HG03469 (cell line): ENCODE results near the gene CTIF.

Experiments used
- ATAC-seq: cut with Tn5 transposase; IDR thresholded peaks from one replicate; pipeline ENCODE4 v1.9.1; 2021; ENCODE audit warnings: mild to moderate bottlenecking, moderate library complexity, moderate number of reproducible peaks; ENCODE audit not compliant: unreplicated experiment

CTIF gene

DNA sequence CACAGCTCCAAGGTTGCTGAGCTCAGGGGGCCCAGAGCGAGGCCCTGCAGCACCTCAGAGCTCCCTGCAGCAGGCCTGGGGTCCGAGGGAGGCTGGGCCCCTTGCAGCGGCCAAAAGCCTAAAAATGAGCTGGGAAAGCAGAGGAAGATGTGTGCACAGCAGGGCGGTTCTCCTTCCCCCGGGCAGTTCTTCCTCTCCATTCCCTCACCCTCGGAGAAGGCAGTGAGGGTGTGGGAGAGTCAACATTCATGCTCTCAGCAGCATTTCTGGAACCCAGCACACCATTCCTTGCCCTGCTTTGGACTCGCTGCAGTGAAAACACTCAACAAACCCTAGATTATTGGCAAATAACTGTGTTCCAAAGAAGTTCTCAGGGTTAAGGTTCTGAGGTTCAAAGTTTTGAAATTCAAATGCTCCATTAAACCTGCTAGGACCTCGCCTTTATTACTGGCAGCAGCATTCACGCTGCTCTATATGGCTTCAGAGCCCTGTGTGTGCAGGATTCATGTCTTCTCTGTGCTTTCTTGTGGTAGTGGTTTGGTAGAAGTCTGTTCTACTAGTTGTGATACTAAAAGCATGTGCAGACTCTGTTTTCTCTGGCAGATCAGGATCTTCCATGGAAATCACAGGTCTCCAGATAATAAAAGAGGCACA, 79.1 kb downstream of the CTIF start:
- ATAC-seq, result no peak

DNA sequence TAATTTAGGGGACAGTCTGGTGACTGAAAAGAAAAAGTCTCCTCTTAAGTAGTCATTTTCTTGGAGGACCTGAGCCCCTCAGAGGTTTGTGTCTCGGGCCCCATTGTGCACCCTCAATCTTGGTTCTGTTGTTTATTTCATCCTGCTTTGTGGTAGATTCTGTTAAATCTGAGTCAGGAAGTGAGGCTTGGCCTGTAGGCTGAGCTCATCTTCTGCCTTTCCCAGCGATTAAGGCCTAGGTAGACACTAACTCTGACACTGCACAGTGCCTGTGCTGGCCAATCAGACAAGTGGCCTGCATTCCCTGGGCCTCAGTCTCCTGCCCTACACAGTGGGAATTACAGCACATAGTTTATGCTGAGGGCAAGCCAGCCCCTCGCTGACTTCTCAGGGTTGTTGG, 80.2 kb downstream of the CTIF start:
- ATAC-seq, result no peak

DNA sequence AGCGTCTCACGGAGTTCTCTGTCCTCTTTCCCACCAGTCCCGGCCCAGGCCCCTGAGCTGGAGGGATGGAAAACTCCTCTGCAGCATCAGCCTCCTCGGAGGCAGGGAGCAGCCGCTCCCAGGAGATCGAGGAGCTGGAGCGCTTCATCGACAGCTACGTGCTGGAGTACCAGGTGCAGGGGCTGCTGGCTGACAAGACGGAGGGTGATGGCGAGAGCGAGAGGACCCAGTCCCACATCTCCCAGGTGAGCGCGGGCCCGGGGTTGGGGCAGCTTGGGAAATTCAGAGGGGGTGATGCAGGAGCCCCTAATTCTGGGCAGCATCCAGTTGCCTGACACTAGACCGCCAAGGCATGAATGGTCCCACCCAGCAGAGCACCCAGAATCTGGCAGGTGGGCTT, 80.7 kb downstream of the CTIF start:
- no peak for ATAC-seq

DNA sequence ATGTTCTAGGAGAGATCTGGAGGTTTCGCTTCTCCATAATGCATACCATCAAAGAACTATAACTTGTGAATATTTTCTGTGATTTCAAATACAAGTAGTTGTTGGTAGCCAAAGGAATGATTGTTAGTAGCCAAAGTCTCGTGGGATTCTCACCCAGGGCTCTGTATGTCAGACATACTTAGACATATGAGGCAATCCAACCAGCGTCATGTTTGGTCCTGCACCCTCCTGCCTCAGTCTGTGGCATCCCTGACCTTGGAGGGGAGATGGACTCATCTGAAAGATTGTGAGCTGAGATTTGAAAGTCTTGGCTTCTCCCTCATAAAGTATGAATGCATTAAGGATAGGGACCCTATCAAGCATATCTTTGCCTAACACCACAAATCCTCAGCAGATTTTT, 81.2 kb downstream of the CTIF start:
- ATAC-seq, result no peak

DNA sequence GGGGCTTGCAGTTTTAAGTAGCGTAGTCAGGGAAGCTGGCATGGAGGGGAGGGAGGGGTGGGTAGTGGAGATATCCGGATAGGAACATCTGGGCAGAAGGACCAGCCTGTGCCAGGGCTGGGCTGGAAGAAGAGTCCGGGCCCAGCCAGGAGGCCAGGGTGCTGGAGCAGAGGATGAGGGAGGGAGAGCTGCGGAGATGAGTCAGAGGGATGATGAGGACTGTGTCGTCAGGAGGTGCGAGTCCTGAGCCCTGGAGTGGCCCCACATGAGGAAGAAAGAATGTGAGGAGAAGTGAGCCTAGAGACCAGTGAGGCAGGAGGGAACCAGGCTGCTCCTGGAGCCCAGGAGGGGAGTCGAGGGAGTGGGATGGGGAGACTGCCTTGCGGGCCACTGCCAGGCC, 82.4 kb downstream of the CTIF start:
- no peak for ATAC-seq

DNA sequence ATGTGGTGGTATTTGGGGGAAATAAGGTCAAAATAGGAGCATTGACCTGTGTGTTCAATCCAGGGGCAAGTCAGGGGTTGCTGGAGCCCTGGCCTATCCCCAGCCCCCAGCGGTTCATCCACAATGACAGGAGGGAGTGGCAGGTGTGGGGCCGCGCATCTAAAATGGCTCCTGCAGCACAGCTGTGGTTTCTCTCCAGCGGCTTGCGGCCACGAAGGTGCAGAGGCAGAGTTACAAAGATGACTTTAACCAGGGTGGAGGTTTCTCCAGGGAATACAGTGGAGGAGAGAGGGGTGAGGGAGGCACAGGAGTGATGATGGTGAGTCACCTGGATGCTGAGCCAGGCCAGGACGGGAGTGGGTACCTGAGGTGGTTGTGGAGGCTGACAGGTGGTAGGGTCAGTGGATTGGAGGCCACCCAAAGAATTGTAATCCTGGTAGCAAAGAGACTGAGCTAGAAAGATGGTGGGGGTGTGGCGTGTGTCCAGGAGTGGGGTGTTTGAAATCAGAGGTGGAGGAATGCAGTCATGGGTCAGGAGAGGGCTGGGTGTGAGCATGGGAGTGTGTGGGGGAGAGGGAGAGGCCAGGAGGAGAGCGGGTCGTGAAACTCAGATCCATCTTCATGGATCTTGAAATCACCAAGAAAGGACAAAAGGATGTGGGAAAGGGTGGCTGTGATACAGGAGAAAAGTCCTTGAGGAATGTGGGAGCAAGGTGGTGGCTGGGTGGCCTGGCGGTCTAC, 83.2 kb downstream of the CTIF start:
- ATAC-seq, result no peak

DNA sequence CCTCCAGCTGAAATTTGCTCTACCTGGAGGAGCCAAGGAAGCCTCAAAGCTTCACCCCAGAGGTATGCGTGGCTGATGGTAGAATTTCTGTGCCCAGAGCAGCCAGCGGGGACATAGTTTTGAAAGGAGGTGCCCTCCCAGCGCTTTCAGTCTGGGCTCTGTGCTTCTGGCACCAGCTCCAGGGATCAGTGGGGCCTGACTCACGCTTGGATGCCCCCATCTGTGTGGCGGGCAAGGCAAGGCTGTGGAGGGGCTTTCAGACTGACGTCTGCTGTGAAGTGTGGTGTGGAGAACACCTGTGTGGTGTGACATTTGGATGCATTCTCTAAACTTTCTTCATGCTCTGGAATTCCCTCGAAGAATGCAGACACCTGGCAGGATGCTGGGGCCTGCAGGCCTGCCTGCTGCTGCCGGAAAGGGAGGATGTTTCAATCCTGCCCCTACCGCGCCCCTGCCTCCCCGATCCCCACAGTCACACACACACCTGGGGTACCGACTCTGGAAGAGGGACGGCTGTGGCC, 84.1 kb downstream of the CTIF start:
- no peak for ATAC-seq

DNA sequence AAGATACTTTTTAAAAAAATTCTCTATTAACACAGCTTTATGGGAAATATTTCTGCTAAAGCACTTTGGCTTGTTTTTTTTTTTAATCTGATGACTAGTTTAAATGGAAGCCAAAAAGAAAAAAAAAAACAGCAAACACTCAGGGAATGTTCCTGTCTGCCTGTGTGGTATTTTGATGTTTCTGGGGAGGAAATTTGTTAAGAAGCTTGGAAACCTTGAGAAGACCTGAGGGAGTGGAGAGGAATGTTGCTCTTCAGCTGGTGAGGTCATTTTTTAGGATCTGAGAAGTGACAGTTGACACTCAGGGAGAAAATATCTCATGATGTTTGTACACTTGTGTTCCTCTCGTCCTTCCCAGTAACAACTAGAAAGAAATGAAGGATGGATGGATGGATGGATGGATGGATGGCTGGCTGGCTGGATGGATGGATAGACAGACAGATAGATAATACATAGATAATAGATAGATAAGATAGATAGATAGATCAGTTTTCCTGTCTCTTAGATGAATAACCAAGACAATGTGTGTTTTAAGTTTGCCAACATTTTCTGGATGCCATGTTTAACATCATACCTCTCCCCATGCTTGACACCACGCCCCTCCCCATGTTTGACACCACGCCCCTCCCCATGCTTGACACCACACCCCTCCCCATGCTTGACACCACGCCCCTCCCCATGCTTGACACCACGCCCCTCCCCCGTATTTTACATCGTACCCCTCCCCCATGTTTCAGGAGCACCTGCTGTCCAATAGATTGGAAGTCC, 84.8 kb downstream of the CTIF start:
- no peak for ATAC-seq

DNA sequence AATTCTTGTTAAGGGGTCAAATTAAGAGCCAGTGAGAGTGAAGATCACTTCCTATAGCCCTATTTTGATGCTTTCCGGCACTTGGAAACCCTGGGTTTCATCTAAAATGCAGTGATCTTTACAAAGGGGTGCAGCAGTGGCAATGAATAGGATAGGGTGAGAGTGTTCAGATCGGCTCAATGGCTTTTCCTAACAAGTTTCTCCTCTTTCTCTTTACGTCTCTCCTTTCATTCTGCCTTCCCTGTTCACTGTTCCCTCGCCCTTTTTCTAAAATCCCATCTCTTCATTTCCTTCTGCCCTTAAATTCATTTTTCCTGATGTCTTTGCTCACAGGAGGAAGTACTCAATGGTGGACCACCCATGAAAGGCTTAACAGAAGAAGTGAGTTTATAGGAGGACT, 86.0 kb downstream of the CTIF start:
- ATAC-seq, result no peak

DNA sequence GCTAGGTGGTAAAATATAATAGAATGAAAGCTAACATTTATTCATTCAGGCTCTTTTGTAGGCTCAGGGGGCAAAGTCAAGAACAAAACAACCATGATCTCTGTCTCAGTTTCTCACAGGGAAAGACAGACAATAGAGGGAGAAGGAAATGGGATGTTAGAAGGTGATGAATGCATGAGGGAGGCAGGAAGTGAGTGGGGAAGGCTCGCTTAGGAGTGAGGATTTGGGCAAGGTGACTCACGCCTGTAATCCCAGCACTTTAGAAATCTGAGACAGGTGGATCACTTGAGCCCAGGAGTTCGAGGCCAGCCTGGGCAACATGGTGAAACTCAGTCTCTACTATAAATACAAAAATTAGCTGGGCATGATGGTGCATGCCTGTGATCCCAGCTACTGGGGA, 88.4 kb downstream of the CTIF start:
- no peak for ATAC-seq

DNA sequence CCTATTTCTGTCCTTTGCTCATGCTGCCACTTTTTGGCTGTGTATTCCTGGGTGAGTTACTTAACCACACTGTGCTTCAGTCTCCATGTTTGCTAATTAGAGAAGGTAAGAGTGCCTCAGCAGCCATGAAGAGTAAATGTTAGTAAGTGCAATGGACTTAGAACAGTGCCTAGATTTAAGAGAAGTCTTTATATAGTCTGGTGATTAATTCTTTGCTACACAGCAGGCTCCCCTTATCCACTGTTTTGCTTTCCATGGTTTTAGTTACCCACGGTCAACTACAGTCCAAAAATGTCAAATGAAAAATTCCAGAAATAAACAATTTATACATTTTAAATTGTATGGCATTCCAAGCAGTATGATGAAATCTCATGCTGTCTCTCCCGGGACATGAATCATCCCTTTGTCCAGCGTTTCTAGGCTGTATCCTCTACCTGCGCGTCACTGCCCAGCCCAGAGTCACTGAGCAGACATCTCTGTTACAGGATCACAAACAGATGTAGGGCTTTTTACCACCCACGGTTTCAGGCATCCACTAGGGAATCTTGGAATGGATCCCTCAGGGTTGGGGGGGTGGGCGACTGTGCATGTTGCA, 91.0 kb downstream of the CTIF start:
- ATAC-seq, result no peak

DNA sequence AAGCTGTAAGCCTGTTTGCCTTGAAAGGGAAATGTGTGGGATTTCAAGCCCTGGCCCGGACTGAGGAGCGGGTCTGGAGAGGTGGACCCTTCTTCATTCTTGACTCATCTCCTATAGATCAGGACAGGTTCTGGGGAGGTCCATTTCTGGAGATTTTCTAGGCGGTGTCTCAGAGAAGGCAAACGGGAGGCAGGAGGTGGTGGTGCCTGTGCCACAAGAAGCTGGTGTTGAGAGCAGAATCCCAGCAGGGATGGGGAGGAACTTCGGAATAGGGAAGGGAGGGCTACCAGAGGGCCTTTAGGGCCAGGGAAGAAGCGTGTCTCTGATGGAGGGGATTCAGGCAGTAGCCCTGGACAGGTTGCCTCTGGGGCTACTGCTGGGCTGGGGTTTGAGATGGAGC, 93.0 kb downstream of the CTIF start:
- ATAC-seq, result no peak

DNA sequence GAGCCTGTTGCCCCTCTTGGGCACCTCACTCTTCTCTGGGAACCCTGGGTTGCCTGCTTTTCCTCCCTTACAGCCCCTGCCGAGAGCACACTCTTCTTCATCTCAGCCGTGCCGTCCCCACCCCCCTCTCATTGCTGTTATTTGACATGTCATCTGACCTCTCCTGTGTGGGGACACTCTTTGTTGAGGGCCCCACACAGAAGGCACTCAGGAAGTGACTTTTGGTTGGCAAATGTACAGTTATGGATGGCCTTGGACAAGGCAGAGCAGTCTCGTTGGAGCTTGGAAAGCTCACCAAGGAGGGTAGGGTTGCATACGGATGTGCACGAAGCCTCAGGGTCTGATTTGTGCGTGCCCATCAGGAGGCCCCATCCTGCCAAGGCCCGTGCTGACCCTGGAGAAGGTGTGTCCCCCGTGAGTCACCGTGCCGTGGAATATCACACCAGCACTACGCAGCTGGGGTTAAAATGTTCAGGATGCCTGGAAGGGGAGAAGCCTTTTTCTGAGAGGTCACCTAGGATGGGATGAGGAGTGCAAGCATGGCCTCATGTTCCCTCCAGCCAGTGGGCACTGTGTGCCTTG, 93.9 kb downstream of the CTIF start:
- no peak for ATAC-seq

DNA sequence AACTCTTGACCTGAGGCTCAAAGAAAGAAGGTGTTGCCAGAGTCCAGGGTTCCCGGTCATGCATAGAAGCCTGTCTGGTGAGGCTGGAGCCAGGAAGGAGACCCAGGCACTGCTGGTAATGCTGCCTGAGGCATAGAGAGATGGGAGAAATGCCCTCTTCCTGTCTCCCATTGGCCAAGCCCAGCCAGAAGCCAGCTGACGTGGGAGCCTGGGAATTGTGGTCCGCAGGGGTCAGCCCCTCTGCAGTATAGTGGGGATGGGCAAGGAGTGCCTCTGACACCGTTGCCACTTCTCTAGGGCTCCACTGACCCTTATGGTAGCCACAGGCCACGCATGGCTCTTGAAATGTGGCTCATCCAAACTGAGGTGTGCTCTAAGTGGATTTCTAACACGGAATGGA, 95.7 kb downstream of the CTIF start:
- ATAC-seq, result no peak

DNA sequence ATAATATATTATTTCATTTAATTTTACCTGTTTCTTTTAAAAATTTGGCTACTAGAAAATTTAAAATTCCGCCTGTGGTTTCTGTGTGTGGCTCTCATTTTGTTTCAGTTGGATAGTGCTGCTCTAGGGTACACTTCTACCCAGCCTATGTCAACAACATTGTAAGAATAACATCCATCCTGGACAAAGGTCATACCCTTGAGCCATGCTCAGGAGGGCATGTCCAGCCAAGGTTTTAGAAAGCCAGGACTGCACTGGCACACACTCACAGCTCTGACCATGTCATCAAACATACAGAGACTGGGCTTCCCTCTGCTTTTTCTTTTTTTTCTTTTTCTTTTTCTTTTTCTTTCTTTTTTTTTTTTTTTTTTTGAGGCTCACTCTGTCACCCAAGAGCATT, 96.1 kb downstream of the CTIF start:
- no peak for ATAC-seq

DNA sequence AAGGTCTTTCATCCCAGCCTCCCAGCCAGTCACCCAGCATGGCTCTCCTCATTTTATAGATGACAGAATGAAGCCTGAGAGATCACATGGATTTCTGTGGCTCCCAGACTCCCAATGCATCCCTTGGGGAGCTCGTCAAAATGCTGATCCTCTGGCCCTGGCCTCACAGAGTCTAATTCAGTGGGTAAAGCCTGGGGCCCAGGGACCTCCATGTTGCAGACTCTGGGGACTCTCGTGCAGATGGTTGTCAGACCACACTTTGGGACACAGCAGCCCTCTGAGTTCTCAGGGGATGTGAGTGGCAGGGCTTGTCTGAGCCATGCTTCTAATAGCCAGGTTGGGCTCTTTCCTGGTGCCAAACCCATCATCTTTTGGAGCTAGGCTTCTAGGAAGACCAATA, 97.0 kb downstream of the CTIF start:
- no peak for ATAC-seq

DNA sequence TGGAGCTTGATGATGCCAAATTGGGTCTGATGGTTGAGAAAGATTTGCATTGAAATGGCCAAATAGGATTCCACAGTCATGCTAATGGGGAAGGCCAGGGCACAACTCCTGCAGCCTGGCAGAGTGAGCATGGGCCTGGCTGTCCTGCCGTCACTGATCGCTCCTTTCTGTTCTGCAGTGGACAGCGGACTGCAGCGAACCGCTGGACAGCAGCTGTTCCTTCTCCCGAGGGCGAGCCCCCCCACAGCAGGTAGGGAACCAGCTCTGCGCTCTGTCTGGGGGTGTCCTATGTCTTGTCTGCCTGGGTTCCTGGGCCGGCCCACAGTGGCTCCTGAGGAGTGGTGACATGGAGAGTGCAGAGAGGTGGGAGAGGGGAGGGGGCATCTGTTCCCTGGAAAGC, 97.6 kb downstream of the CTIF start:
- no peak for ATAC-seq

DNA sequence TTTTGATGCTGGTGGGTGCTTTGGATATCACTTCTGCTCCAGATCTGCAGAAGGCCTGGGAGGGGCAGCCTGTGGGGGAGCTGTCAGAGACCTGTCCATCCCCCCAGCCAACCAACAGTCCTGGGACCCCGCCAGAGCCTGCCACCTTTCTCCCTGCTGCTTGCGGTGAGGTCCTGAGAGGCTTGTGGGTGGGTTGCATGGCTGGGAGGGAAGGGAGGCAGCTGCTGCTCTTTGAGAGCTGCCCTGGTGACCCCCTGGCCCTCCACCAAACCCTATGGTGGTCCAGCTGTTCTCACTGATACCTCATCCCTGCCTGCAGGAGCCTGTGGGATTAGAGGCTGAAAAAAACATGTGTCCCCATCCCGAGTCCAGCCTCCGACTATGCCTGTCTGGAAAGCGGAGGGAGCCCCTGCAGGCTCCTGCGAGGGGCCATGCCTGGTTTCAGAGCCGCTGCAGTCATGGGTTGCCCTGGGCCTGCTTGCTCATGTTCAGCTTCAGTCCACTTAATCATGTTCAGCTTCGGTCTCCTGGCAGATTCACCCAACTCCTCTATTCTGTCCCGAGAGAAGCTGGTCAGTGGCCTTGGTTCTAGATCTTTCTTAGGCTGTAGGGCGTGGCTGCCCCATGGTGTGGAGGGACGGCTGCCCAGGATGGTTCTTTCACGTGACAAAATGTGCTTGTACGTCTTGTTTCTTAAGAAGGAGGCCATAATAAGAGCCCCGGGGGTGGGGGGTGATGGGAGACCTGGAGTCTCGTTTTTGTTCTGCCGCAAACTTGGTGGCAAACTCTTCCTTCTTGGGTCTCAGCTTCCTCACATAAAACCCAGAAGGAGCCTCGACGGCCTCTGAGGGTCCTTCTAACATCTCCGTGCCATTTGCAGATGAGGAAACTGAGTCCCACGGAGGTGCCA, 98.5 kb downstream of the CTIF start:
- no peak for ATAC-seq

DNA sequence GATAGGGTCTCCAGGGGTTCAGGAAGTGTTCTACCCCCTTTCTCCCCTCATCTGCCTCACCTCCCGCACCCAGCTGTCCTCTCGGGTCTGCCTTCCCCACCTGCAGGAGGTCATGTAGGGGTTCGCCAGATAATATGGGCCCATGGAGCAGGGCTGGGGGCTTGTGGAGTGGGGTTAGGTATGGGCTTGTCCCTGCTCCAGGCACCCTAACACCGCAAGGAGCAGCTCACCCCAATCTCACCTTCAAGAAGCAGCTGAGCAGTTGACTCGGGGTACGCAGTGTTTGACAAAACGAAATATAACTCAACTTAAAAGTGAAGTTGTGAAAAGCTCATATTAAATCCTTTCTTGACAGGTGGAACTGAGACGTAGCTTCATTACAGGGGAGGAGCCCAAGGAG, 99.6 kb downstream of the CTIF start:
- no peak for ATAC-seq
